Measurements from ENCODE around the gene NPRL2.

NPRL2 gene

DNA sequence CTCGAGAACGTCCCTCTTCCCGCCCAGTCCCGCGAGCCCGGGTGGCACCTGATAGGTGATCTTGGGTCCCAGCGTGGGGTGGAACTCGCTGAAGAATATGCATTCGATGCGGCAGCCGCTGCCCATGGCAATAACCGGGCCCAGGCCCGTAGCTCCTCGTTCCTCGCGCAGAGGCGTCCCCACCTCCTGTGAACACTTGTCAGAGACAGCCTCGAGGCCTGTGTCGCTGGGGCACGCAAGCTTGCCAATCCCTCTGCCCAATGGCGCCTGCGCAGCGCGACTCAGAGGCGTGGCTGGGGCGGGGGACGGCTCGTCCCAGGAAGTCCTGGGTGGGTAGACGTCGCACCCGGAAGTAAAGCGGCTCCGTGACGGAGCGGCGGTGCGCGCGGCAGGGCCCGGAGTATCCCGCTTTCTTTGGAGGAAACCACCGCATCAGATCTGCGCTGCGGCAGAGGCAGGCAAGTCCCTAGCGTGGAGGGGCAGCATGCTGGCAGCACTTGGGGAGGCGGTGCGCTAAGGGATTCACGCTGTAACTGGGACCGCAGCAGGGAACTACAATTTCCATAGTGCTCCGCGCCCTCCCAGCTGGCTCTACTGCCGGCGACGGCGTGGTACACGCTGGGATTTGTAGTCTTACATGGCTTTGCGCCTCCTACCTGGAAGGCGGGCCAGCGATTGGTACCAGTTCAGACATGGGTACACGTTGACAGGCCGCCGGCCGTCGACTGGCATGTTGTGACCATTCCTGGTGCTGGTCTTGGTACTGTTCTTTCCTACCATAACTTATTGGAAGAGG is at the start of gene NPRL2, which contains the start of gene CYB561D2:
NPRL2 (minus strand) TSS at position 249 of the 796 bp plus-strand sequence; CDS start at position 126, 123 bp downstream.
CYB561D2 (plus strand) TSS at position 336 of the 796 bp plus-strand sequence. CDS start 572 bp downstream, outside the sequence.
- peak; percentile 97 for DNase-seq (ENCODE audit: low read depth, low spot score)

- DNase-seq (ENCODE audit: low read depth, low spot score): no peak
Observed at GRCh38 chr3:50396502-50396901, 45.9 kb upstream of the NPRL2 start.

DNA sequence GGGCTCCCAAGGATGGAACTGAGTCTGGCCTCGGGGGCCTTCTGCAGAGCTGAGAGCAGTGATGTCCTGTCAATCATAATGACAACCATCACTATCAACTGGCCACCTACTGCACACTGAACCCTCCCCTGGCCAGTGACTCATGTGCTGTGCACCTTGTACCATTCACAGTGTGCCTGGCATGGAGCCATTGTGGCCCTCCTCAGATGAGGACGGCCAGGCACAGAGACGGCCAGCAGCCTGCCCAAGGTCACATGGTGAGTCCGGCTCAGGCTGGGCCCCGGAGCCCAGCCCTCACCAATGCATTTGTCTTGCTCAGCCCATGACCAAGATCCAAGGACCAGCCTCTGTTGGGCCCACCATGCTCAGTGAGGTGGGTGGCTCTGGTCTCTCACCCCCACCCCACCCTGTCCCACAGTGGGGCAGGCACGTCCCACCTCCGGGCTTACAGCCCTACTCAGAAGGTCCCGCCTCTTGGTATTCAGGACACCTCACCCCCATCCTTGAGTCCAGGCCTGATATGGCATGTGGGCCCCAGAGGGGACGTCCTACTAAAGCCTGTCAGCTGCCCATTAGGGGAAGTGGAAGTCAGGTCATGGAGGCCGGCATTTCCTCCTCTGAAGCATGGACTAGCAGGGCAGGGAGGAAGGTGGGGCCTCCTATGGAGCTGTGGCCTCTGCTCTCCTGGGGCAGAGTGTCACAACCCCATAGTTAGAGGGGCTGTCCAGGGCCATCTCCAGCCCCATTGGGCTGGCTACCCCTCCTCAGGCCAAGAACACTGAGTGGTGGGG is 44.7 kb upstream of the NPRL2 start:
- no peak for DNase-seq (ENCODE audit: low read depth, low spot score)

- DNase-seq (ENCODE audit: low read depth, low spot score): no peak
Observed at GRCh38 chr3:50393061-50393460, 42.5 kb upstream of the NPRL2 start.

DNA sequence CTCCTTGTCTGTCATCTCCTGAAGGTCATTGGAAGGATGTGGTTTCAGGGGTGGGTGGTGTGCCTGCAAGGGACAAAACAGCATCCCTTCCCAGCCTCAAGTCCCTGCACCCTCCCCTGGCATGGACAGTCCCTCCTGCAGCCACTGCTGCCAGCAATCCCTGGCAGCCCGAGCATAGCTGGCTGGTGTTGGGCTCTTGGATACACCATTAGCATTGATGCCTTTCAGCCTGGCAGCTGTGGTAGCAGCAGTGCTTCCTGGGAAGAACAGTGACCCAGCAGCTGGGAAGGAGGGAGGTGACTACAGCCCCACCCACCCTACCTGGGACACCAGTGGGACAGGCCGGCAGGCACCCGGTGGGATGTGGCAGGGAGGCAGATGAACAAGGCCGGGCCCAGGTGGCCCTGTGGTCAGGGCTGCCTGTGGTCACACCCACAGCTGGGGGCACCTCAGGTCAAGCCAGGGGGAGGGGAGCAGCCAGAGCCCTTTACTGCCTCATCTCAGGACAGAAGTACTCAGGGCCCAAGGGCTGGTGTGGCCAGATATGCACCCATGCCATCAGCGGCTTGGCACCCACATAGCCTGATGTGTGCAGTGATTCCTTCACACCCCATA is 41.6 kb upstream of the NPRL2 start:
- DNase-seq (ENCODE audit: low read depth, low spot score): no peak

DNA sequence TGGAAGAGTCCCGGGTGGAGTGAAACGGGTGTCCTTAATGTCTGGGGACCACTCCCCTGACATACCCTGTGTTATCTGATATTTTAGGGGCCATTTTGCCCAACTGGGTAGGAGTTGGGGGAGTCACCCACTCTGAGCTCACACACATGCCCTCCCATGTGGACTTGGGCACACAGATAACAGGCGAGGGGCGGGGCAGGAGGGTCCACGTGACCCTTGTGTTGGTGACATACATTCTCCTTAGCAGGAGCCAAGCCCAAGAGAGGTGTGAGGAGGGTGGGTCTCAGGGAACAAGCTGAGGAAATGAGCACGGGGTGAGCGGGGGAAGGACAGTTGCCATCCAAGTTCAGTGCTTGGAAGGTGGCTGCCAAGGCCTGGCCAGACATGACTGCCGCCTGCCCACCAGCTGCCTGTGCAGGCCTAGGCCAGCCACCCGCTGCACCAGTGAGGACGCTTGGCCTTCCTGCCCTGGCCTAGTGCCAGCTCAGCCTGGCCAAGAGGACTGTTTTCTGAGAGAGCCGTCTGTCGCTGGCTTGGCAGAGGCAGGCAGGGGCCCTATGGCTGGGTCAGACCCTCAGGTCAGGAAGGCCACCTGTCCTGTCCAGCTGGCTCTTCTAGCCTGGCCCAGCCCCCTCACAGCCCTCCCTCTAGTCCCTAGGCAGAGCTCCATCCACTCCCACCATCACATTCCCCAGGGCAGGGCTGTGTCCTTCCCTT is 40.1 kb upstream of the NPRL2 start:
- DNase-seq (ENCODE audit: low read depth, low spot score): peak; percentile 20

- DNase-seq (ENCODE audit: low read depth, low spot score): no peak
Observed at GRCh38 chr3:50389414-50389767, 38.8 kb upstream of the NPRL2 start.

- DNase-seq (ENCODE audit: low read depth, low spot score): peak; percentile 79
Observed at GRCh38 chr3:50388720-50389413, 38.3 kb upstream of the NPRL2 start.

GRCh38 chr3:50388016-50388719 is 37.6 kb upstream of the NPRL2 start:
- peak; percentile 56 for DNase-seq (ENCODE audit: low read depth, low spot score)

DNA sequence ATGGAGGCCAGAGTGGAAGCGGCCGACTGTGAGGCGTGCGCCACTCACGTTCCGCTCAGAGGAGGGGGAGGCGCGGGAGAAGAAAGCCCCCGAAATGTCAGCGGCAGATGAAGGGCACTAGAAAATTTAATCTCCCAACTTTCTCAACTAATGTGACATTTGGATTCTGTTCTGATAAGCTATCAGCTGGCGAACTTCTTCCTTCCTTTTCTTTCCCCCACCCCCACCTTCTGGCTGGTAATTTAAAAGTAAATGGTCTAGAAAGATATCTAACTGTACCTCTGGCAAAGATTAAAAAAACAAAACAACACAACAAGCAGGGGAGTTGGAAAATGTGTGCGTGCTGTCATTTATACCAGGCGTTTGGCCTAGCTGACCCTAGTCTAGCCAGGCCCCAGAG is 35.2 kb upstream of the NPRL2 start:
- DNase-seq (ENCODE audit: low read depth, low spot score): no peak

GRCh38 chr3:50383750-50384149 is 33.2 kb upstream of the NPRL2 start:
- DNase-seq (ENCODE audit: low read depth, low spot score): no peak

DNA sequence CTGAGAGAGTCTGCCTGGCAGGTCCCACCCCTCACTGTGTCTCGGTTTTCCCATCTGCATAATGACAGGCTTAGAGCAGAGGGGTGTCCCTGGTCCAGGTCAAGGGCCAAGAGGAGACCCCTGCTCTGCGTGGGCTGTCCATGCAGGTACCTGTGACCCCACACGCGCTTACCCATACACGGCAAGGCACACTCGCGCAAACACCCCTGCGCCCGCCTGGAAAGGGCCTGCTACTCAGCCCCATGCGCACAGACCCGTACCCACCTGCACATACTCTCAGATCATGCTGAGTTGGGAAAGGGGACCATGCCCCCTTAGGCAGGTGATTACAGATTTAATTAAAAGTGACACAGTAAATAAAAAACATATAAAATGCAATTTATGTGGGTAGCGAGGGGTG is 32.1 kb upstream of the NPRL2 start:
- DNase-seq (ENCODE audit: low read depth, low spot score): no peak

GRCh38 chr3:50381383-50381782 is 30.8 kb upstream of the NPRL2 start:
- no peak for DNase-seq (ENCODE audit: low read depth, low spot score)

DNA sequence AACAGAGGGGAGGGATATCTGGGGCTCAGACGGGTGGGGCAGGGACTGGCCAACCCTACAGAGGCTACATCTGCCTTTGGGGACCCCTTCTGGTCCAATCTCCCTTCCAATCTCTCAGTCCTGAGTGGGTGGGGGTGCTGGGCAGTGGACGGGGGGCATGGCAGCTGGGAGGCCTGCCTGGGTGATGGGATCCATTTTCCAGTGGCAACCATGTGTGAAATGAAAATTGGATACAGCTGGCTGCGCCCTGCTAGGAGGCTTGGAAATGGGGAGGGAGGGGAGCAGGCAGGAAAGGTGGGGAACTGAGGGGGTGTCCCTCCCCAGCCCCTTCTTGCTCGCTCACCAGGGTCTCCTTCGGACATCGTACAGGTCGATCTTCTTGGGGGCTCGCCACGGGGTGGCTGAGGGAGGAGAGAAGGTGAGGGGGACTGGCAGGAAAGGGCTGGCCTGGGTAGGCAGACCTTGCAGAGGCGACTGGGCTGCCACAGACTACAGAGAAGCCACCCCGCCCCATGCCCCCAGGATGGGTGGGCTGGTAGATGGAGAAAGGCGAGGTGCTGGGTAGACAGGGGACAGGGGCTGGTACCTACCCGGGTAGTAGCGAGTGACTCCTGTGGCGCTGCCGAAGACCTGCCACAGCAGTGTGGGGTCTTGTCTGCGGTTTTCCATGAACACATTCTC is 30.0 kb upstream of the NPRL2 start:
- DNase-seq (ENCODE audit: low read depth, low spot score): no peak

DNA sequence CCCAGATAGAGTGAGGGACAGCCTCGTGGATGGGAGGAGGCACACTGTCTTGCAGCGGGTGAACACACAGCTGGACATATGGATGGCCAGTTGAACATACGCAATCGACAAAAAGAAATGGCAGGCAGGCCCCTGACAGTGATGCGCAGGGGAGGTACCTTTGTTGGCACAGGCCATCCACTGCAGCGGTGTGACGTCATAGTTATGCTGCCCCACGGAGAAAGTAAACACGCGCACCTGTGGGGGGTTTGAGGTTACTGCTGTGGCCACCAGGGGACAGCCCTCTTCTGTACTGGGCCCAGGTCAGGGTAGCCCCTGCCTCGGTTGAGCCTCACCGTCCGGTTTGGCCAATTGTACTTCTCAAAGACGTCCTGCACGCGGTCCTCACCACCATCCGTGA is 28.2 kb upstream of the NPRL2 start:
- DNase-seq (ENCODE audit: low read depth, low spot score): no peak

- DNase-seq (ENCODE audit: low read depth, low spot score): no peak
Observed at GRCh38 chr3:50378024-50378423, 27.4 kb upstream of the NPRL2 start.

- no peak for DNase-seq (ENCODE audit: low read depth, low spot score)
Observed at GRCh38 chr3:50375258-50375931, 24.8 kb upstream of the NPRL2 start.

DNA sequence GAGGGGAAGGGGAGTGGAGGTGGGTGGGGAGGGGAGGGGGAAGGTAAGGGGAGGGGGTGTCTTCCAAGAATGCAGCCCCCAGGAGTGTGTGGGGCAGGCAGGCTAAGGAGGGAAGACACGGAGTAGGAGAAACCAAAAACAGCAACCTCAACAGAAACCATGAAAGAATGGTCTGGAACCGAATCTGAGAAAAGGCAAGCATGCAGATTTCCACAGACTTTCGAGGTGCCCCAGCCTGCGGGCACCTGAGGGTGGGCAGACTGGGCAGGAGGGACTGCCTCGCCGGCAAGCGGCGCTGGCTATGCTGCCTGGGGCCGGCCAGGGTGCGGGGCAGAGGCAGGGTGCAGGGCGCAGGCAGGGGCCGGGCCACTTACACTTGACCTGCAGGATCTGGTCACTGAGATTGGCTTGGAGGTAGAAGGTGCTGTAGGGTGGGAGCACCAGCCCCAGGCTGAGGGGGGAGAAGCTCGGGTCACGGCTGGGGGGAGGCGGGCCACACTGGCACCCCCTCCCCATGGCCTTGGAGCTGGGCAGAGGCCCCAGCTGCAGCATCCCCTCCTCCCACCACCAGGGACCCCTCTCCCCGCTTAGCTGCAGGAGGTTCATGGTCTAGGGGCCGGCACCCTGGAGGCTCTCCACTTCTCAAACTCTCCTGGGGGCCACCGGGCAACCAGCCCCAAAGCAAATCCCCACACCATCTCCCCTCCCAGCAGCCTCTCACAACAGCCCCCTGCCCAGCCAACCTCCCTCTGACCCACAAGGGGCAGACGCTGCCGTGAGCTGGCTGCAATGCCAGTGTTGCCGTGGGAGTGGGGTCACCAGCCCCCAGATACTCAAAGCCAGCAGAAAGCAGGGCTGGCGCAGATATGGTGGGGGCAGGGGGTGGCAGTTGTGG is 24.0 kb upstream of the NPRL2 start:
- DNase-seq (ENCODE audit: low read depth, low spot score): no peak
